CD4-positive, alpha-beta T cell treated with Interleukin-15 for 1 hour (primary cell): Measurements from ENCODE around the gene SAT1.
"Not testable (repeated sequence)": the region's sequence is repeated elsewhere in the genome, so short reads cannot be mapped to it uniquely, and the experiment has no call there.

Experiments
- DNase-seq: peaks from one replicate; pipeline ENCODE4 v3.0.0-alpha.2; 2020

SAT1 gene

DNA sequence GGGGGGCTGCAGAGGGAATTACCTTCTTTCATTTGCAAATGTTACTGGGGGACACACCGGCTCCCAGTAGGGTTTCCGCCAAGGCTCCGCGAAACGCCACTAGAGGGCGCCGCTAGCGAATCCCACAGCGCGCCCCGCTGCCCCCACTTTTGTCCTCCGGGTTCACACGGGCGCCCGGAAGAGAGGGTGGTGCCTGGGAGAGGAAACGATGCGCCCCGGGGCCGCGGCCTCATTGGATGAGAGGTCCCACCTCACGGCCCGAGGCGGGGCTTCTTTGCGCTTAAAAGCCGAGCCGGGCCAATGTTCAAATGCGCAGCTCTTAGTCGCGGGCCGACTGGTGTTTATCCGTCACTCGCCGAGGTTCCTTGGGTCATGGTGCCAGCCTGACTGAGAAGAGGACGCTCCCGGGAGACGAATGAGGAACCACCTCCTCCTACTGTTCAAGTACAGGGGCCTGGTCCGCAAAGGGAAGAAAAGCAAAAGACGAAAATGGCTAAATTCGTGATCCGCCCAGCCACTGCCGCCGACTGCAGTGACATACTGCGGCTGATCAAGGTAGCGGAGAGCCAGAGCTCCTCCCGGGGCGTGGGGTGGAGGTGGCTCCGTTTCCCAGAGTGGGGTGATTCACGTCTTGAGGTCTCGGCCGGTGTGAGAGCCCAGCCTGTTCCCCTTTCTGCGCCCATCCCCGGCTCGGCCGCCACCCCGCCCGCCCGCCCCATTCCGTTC, at the start of gene SAT1:
Gene SAT1 (plus strand): TSS at position 311 of the 726 bp plus-strand sequence. CDS start 179 bp downstream, at position 490.
- DNase-seq: peak; percentile 96

DNA sequence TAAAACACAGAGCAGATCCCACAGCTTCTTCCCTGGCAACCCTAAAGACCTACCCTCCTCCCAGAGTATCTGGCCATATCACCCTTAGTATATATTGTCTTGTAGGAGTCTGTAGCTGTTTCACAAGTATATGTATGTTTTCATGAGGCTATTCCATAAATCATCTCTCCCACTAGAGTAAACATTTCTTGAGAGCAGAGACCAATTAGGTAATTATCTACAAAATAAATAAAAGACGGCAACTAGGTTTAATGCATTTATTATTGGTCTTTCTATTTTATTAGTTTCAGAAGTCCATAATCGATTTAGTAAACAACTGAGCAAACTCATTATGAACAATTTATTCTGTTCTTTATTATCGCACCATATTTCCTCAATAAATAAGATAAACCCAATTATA, 46.9 kb upstream of the SAT1 start:
- DNase-seq: no peak

DNA sequence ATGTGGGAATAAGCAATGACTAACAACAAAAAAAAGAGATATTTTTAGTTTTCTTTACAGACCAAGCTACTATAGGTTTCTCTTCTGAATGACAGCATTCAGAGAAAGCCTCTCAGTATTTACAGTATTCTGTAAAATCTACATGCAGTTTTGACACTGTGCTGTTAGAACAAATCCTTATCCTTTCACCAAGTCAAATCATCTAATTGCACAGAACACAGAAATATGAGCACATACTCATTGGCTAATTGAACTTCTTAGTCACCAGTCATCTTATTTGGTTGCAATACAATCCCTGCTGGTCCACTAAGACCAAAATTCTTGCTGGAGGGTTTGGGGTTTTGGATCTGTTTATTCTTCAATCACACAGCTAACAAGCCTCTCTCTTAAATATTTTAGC, 45.6 kb upstream of the SAT1 start:
- no peak for DNase-seq

DNA sequence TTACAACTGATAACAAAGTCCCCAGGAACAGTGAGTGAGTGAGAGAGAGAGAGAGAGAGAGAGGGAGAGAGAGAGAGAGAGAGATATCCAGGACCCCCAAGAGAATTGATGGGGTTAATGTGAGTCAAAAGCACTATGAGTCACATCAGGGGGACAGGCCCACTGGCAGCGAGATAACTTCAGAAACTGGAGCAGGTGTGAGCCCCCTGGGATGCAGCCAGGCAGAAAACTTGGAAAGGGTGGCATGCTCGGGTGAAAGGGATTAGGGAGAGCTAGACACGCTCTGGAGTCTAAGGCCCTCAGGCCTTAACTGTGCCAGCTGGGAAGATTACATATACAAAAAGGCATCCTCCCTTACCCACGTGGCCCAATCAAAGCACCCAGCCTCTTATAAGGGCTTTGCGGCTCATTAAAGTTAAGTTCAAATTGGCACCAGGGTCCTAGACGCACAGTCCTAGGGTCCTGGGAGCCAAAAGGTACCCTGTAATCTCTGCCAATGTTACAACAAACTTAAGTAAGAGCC, 40.7 kb upstream of the SAT1 start:
- no peak for DNase-seq

DNA sequence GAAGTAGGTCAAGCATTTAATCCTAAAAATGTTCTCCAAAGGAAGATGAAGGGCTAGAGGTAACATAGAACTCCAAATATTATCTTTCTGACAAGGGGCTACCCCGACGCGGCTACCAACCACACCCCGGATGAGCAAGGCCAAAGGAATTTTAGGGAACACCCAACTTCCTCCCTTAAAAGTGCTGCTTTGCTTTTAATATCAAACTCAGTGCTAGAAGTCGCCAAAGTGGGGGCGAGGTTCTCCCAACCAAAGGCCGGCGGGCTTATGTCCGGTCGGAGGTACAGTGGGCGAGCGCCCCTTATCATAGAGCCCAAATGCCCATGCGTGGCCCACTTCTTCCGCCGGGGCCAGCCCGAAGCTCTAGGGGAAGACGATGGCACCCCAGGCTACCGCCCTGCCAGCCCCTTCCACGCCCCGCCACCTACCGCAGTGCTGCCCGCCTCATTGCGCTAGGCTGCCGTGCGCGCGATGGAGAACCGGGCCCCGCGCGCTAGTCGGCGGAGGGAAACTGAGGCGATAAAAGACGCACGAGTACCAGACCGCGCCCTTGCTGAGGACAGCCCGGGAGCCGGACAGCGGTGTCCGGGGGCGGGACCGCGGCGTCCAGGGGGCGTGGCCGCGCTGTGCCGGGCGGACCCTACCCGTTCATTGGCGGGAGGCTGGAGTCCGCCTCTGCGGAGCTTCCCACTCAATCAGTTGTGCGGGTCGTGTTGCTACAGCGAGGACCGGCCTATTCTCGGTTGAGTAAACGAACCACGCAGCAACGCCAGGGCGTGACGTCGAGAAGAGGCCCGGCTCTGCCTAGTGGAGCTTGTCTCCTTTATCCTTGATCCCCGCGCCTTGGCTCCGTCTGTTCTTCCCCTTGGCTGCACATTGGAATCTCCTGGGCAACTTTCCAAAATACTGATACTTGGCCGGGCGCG, 40.0 kb upstream of the SAT1 start, which contains the start of gene ACOT9:
Gene ACOT9 (minus strand): TSS at position 580 of the 926 bp plus-strand sequence. CDS start 132 bp downstream, at position 448.
- DNase-seq: peak; percentile 87

DNA sequence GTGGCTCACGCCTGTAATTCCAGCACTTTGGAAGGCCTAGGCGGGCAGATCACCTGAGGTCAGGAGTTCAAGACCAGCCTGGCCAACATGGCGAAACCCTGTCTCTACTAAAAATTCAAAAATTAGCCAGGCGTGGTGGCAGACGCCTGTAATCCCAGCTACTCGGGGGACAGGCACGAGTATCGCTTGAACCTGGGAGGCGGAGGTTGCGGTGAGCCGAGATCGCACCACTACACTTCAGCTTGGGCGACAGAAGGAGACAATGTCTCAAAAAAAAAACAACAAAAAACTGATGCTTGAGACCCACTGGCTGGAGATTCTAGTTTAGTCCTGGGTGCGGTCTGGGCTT, 39.4 kb upstream of the SAT1 start:
- not testable (repeated sequence) for DNase-seq

DNA sequence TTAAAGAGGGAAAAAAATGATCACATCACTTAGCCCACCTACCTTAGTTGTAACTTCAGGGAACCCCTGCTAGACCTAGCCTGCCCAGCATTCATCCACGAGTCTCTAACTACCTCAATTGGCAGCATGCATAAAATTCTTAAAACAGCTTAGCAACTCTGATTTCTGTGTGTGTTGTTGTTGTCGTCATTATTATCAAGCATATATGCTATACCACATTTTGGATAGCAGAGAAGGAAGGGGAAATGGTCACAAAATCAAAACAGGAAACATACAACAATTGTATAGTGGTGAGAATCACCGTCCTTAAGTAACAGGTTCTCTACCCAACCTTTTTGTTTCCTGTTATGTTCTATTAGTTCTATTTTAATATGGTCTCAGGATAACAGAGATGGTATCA, 37.2 kb upstream of the SAT1 start:
- no peak for DNase-seq

DNA sequence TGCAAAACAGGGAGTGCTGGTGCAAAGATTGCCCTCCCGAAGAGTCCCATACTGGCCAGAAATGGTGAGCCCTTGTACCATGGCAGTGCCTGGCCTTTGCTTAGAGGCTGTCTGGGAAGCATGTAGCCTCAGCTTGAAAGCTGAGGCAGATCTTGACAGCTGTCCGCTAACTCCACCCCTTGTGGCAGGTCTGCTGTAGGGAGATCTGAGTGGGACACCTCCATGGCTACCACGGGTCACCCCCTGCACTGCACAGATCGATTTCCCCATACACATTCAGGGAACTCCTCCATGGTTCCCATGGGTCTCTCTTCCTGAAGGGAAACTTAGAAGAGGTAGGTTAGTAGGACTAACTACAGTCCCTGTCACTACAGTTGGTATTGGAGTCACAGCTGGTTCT, 33.8 kb upstream of the SAT1 start:
- DNase-seq: no peak

DNA sequence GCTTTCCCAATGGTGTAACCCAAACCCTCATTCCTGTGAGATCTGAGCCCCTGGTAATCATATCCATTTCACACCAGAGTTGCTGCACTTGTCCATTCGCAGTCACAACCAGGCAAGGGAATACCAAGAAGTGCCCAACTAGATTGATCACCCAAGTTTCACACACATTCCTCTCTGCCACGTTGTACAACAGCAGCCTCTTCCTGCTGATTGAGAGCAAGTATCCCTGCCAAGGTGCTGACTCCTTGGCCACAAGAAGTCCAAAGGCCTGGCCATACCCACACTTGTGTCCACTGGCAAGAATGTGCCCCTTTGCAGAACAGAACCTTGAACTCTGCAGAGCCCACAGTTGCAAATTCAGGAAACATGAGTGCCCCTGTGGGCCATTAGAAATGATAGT, 33.4 kb upstream of the SAT1 start:
- no peak for DNase-seq

DNA sequence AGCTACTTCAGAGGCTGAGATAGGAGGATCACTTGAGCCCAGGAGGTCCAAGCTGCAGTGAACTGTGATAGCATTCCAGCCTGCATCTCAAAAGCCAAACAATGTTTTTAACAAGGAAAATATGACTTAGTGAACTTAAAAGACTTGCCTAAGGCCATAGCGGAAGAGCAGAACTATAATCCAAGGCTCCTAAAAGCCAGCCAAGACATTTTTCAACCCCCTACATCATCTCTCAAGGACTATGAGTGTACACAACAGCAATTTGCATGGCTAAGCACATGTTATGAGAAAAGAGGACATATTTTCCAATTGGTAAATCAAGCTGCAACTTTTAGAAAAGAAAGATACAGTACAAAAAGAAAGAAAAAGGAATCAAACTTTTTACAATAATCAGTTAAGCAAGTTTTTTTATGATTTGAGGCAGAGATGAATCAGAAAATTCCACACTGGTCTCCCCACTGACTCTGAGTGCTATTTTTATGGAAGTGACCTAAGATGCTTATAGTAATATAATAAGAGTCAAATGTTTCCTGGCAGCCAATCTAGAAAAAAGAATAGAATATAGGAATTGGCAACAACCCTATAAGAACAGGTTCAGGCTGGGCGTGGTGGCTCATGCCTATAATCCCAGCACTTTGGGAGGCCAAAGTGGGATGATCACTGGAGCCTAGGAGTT, 30.1 kb upstream of the SAT1 start:
- no peak for DNase-seq

DNA sequence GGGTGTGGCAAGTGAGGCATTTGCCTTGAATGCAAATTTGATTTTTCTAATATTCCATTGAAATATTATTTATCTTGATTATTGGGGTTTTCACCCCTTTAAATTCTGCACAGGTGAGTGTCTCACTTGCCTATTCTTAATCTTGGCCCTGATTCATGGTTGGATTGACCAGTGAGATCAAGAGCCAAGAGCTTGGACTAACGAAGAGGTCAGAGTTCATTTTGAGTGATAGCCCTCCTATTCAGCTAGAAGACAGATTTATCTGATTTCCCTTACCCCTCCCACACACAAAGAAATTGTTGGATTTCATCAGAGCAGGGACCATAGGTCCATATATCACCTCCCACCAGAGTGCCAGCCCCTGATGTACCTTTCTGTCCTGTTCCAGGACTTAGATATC, 28.3 kb upstream of the SAT1 start:
- no peak for DNase-seq

DNA sequence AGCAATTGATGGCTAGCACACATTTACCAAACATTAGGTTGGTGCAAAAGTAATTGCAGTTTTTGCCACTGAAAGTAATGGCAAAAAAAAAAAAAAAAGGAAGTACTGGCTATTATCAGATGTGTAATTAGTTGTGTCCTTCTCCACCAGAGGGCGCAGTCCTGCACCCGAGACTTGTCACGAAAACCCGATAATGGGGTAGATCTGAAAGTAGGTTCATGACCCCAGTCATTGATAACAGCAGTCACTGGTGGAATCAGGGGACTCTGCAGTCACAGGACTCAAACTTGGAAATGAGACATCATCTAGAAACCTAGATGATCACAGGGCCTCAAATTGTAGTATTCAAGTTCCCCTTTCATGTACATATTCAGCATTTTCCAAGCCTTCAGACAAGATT, 26.8 kb upstream of the SAT1 start:
- DNase-seq: peak; percentile 67

DNA sequence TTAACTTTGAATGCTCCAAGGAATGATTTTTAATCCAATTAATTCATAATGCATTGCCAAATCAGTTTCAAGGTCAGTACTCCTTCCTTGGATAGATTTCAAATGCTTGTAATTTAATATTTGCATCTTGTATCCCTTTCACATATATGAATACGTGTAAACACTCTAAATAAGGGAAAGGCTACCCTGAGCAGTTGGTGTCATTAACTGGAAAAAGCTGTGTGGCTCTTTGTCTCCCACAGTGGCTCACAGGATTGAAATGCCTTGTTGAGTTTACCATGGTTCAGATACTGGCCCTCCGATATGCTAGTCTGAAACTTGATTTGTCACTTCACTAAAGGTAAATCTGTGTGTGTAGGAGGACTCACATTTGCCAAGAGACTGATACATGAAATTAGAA, 23.2 kb upstream of the SAT1 start:
- DNase-seq: no peak

DNA sequence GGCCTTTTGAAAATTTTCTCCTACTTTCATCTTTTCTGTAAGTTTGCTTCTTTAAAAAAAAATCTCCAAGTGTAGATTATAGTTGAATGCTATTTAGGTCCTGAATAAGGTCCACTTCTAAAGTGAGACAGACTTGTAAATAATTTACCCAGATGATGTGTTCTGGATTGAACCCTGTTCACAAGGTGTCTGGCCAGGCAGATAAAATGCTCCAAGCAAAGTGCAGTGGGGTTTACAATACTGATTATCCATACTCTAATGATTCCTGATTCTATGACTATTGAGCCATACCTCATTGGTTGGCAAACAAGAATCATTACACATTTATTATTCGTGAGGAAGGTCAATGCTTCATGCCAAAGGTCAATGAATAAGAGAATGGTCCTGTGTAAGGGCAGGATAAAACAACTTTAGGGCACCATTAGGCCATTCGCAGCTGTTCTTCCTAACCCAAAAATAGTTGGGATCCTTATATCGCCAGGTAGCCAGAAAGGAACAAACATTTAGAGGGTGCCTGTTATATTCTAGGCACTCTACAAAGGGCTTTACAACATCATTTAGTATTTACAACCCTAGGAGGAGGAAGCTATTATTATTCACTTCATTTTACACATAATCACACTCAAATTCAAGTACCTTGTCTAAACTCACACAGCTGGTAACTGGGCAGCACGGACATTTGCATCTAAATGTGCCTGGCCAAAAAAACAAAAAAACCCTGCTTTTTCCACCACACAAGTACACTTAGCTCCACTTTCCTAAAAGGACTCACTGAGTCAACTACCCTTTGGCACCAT, 18.6 kb upstream of the SAT1 start:
- DNase-seq: no peak

DNA sequence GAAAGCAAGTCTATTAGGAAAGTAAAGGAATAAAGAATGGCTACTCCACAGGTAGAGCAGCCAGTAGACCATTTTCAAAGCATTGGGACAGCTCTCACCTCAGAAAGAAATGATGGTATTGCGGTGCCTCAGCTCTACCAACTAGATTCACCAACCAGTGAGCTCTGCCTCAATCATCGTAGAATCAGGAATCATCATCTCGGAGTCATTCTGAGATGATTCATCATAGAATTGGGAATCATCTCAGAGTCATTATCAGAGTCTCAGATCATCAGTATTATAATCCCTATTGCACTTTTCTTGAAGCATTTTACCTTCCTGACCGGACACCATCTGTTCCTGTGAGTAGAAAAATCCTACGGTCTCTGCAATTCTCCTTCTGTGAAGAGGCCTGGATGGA, 17.5 kb upstream of the SAT1 start:
- DNase-seq: no peak

DNA sequence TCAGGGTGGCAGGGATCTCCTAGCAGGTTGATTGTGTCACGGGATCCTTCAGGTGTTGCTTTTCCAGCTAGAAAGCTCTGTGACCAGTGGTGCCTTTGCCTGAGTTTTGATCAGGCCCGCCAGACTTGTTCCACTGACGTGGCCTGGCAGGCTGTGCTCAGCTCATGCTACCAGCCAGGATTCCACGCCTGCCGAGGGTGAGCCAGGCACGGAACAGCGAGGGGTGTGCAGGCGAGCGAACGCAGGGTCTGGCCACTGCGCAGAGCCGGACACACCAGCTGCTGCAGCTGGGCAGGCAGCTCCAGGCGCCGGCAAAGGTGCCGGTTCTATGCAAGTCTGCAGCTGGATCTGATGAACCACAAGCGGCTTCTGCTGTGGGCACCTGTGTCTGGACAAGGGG, 17.1 kb upstream of the SAT1 start:
- DNase-seq: no peak

DNA sequence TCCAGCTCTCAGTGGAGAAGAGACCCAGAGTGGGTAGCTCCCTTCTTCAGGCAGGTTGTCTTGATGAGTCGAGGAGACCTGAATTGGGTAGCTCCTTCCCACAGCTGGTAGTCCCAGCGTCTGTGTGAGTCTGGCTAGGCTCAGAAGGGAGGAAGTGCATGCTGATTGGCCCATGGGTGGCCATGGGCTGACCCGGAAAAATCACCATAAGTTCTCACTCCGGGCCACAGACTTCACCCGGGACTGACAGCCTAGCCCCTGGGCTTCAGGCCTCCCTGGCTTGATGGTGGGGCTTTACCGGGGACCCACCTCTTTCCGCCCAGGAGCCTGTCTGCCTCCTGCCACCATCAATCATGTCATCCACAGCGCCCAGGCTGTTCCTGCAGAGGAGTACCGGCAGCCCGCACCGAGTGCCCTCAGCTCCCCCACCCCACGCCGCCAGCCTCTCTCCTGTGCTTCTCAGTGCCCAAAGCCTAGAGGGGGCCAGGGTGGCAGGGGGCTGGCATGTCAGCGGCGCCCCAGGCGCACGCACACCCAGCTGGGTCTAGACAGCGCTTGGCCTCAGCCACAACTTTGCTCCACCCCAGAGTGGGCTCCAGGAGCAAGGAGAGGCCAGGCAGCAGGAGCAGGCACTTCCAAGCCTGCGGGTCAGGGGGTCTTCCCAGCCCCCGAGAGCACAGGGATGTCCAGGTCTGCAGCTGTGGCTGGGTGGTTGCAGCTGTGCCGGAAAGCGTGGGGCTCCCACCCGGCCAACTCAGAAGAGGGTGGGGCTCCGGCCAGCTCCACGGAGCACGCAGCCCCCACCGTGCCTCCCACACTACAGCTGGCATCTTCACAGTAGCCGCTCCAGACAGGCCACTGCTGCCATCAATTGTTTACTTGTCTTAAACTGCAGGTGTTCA, 16.1 kb upstream of the SAT1 start:
- no peak for DNase-seq

DNA sequence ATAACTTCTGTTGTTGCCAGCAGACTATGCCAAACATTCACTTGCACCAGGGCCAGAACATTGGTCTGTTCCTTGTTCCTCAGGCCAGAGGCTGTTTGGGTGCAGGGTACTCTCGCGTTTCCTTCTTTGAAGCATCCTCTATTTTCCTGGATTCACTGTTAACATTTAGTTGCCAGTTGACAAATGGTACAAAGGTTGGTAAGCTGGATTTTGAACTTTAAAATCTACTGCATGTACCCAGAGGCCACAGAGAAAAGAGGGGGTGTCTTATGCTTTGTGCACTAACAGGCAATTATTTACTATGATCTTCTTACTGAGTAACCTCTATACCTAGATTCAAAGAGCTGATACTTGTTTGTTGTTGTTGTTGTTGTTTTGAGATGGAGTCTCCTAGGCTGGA, 12.8 kb upstream of the SAT1 start:
- no peak for DNase-seq

DNA sequence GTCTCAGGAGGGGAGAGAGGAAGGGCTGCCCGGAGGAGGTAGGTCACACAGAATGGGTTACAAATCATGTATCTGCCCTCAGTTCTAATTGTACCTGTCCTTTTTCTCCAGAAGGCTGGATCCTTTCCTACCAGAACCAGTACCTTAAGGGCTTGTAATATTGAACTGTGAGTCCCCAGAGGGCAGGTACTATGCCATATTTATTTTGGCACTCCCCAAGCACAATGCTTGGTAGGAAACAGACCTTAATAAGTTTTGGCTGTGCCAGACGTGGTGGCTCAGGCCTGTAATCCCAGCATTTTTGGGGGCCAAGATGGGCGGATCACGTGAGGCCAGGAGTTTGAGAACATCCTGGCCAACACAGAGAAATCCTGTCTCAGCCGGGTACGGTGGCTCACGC, 11.9 kb upstream of the SAT1 start:
- DNase-seq: not testable (repeated sequence)

DNA sequence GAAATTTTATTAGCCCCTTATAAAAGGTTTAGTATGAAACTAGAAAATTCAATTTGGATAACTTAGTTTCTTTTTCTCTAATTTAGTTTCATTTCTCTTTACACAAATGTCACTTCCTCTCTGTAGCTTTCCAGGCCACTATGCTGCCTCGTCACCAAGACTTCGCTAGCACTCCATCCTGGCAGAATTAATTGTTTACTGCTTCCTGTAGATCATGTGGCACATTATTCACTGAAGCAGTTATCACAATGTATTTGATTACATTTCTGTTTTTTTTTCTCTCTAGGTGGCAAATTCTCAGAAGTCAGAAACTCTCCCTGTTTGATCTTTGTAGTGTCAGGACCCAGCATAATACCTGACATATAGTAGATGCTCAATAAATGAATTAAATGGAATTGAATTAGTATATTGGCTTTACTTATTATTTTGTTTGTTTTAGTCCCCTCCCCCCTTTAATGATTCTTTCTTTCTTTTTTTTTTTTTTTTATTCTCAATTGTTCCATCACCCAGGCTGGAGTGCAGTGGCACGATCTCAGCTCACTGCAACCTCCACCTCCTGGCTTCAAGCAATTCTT, 9.3 kb upstream of the SAT1 start:
- DNase-seq: peak; percentile 72

DNA sequence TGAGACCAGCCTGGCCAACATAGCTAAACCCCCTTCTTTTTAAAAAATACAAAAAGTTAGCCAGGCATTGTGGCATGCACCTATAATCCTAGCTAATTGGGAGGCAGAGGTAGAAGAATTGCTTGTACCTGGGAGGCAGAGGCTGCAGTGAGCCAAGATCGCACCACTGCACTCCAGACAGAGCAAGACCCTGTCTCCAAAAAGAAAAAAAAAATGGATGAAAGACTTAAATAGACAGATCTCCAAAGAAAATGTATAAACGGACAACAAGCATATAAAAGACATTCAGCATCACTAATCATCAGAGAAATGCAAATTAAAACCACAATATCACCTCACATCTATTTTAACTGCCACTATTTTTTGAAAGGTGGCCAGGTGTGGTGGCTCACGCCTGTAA, 6.6 kb upstream of the SAT1 start:
- DNase-seq: no peak
